Osteocyte (in vitro differentiated cells): ENCODE data around the gene ALPI. TPM values are rescaled to one million over a fixed set of nuclear protein-coding genes. Genes with fewer than 3 reads are reported as not detected.

ENCODE experiments used
- DNase-seq: peaks from one replicate; pipeline ENCODE4 v3.0.0; 2021; ENCODE audit warnings: mixed read lengths; ENCODE audit not compliant: unreplicated experiment; ENCODE audit errors: extremely low spot score
- H3K27ac Mint-ChIP-seq: one replicate; pipeline ENCODE4 v1.8.0; 2021; ENCODE audit warnings: mild to moderate bottlenecking, mixed read lengths; ENCODE audit not compliant: unreplicated experiment
- H3K27me3 Mint-ChIP-seq: one replicate; pipeline ENCODE4 v1.8.0; 2021; ENCODE audit warnings: mixed read lengths; ENCODE audit not compliant: unreplicated experiment
- H3K36me3 Mint-ChIP-seq: one replicate; pipeline ENCODE4 v1.8.0; 2021; ENCODE audit warnings: mixed read lengths; ENCODE audit not compliant: unreplicated experiment
- H3K4me1 Mint-ChIP-seq: one replicate; pipeline ENCODE4 v1.8.0; 2021; ENCODE audit warnings: mixed read lengths; ENCODE audit not compliant: unreplicated experiment
- H3K4me3 Mint-ChIP-seq: one replicate; pipeline ENCODE4 v1.8.0; 2021; ENCODE audit warnings: mild to moderate bottlenecking, moderate library complexity, mixed read lengths; ENCODE audit not compliant: unreplicated experiment
- H3K9me3 Mint-ChIP-seq: one replicate; pipeline ENCODE4 v1.8.0; 2021; ENCODE audit warnings: mixed read lengths; ENCODE audit not compliant: unreplicated experiment
- total RNA-seq: library from RNA; stranded (reverse); gene quantifications from 2 replicates; pipeline ENCODE4 v1.2.1, GENCODE V29; 2021
- TF ChIP-seq, protein P1 (sequence below): fragments of 200-600 bp; sonication (generic); IDR thresholded peaks from 2 replicates; pipeline ENCODE4 v1.5.0; 2021; ENCODE audit warnings: antibody characterized with exemption, mild to moderate bottlenecking, moderate library complexity

ALPI gene
- total RNA-seq, 1 donor from 2014 or later = not detected

DNA sequence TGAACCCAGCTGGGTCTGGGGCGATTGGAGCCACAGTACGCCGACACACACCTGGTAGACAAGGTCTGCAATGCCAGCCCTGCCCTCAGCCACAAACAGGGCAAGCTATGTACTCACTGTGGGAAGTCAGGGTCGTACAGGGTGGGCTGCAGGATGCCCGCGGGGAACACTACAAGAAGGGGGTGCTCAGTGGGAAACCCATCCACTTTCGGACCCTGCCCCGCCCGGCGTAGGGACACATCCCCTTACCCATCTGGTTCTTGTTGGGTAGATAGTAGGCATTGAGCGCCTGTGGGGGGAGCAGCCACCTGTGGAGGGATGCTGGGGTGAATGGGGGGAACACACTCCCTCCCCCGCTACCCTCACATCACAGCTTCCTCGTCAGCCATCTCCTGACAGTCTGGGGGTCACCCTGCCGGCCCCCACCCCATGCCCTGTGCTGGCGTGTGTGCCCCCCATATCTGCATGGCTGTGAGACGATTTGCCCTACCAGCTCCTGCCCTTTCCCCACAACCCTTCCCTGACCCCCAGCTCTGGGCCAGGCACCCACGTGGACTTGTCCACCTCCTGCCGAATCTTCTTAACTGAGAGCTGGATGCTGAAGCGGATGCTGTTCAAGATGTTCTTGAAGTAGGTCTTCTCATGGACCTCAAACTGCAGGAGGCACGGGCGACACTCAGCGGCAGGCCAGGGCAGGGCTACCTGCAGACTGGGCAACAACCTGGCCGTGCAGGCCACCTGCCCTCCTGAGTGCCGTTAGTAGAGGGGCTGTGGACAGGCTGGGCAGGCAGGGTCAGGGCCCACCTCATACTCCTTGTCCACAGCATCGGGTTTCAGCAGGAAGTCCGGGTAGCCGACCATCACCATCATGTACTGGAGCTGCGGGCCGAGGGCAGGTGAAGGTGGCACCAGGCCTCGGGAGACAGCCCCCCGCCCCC, 26.6 kb downstream of the ALPI start:
- H3K4me3 Mint-ChIP-seq = no peak overlapping the region
- peaks cover 33% of the 10 kb centered on the region for H3K27me3 Mint-ChIP-seq
- H3K9me3 Mint-ChIP-seq = no peaks in the 10 kb centered on the region
- no peak for DNase-seq
- no peak overlapping the region for H3K27ac Mint-ChIP-seq
- TF ChIP-seq, protein P1, sequence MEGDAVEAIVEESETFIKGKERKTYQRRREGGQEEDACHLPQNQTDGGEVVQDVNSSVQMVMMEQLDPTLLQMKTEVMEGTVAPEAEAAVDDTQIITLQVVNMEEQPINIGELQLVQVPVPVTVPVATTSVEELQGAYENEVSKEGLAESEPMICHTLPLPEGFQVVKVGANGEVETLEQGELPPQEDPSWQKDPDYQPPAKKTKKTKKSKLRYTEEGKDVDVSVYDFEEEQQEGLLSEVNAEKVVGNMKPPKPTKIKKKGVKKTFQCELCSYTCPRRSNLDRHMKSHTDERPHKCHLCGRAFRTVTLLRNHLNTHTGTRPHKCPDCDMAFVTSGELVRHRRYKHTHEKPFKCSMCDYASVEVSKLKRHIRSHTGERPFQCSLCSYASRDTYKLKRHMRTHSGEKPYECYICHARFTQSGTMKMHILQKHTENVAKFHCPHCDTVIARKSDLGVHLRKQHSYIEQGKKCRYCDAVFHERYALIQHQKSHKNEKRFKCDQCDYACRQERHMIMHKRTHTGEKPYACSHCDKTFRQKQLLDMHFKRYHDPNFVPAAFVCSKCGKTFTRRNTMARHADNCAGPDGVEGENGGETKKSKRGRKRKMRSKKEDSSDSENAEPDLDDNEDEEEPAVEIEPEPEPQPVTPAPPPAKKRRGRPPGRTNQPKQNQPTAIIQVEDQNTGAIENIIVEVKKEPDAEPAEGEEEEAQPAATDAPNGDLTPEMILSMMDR = no peak
- H3K4me1 Mint-ChIP-seq = peaks cover 7% of the 10 kb centered on the region
- no peaks in the 10 kb centered on the region for H3K36me3 Mint-ChIP-seq

DNA sequence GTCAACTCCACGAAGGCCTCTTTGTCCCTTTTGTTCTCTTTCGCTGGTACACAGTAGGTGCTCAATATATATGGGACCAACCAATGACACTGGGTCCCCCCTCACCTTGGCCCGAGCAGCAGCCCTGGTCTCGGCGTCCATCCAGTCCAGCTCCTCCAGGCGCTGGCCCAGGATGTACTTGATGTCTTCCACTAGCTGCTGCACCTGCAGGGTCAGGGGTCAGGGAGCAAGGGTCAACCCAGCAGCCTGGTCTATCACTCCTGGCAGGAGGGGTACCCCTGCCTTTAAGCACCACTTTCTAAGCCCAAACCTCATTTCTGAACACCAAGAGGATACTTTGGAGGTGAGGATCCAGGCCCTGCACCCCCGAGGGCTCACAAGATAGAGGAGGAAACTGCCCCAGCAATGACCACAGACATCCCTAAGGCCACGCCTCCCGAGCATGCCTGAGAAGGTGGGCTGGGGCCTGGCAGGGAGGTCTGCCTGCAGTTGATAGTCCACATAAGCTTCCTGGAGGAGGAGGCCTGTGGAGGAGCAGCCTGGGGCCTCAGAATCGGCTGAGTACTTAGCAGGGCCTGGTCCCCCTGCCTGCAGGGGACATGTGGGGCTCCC, 27.5 kb downstream of the ALPI start:
- Mint-ChIP-seq H3K27ac (no peak overlapping the region), H3K4me3 (no peak overlapping the region), H3K27me3 (peaks cover 33% of the 10 kb centered on the region), H3K4me1 (peaks cover 7% of the 10 kb centered on the region), H3K9me3 (no peaks in the 10 kb centered on the region), H3K36me3 (no peaks in the 10 kb centered on the region)
- TF ChIP-seq, protein P1 = no peak
- DNase-seq = no peak

DNA sequence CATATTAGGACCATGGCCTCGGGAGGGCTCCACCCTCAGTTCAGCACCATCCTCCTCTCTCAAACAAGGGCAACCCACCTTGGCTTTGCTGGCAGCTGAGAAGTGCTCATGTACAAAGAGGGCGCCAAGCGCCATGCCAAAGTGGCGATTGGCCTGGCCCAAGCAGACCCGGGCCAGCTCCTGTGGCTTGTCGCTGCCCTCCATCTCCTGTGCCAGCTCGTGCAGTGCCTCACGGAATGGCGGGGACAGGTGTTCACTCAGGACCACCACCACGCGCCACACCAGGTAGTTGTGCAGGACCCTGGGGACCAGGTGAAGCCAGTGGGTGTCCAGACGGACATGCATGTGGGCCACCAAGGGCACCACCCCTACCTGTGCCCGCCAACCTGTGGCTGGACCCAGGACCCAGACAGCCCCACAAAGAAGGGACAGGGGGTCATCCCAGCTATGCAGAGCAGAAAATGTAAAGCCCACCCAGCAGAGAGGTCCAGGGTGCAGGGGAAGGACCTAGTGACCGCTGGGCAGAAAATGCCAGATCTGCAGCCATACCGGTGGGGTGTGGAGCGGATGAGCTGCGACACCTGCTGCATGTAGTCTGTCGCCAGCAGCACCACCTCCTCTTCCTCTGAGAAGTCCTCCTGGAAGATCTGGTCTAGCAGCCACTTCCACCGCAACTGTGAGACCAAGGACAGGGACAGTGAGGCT, 28.1 kb downstream of the ALPI start:
- no peak overlapping the region for H3K27ac Mint-ChIP-seq
- peaks cover 7% of the 10 kb centered on the region for H3K4me1 Mint-ChIP-seq
- TF ChIP-seq, protein P1 = no peak
- no peaks in the 10 kb centered on the region for H3K9me3 Mint-ChIP-seq
- no peak for DNase-seq
- no peaks in the 10 kb centered on the region for H3K36me3 Mint-ChIP-seq
- no peak overlapping the region for H3K4me3 Mint-ChIP-seq
- peaks cover 37% of the 10 kb centered on the region for H3K27me3 Mint-ChIP-seq

- peaks cover 34% of the 10 kb centered on the region for H3K27me3 Mint-ChIP-seq
- TF ChIP-seq, protein P1 = no peak
- no peaks in the 10 kb centered on the region for H3K9me3 Mint-ChIP-seq
- no peaks in the 10 kb centered on the region for H3K36me3 Mint-ChIP-seq
- H3K4me1 Mint-ChIP-seq = peaks cover 7% of the 10 kb centered on the region
- peak overlapping the region; percentile 38 for H3K4me3 Mint-ChIP-seq
- H3K27ac Mint-ChIP-seq = no peak overlapping the region
- no peak for DNase-seq
Measured at GRCh38 chr2:232484628-232485347, 28.8 kb downstream of the ALPI start.
